Stimulated activated effector memory CD8-positive, alpha-beta T cell treated with anti-CD3 and anti-CD28 coated beads, Interleukin-12 subunit alpha, Interleukin-12 subunit beta, amount 100 ng/mL, for 72 hours (primary cell): Measurements from ENCODE around the gene FBXO17.
"Not testable (repeated sequence)": the region's sequence is repeated elsewhere in the genome, so short reads cannot be mapped to it uniquely, and the experiment has no call there.

Source experiments
- ATAC-seq: fragments of 150-1000 bp; cut with Tn5 transposase; 2 replicates; pipeline ENCODE4 v1.10.0; 2021
- DNase-seq, 2 donors: peaks; one replicate each; pipeline ENCODE4 v3.0.0; 2021 to 2022; ENCODE audit warnings: low spot score in 2 of 2
- H3K27ac Mint-ChIP-seq: one replicate; pipeline ENCODE4 v1.8.0; 2022; ENCODE audit warnings: mild to moderate bottlenecking, mixed read lengths
- H3K36me3 Mint-ChIP-seq: one replicate; pipeline ENCODE4 v1.8.0; 2022; ENCODE audit warnings: mild to moderate bottlenecking, mixed read lengths
- H3K4me1 Mint-ChIP-seq: one replicate; pipeline ENCODE4 v1.8.0; 2022; ENCODE audit warnings: mixed read lengths
- H3K4me3 Mint-ChIP-seq: one replicate; pipeline ENCODE4 v1.8.0; 2022; ENCODE audit warnings: mild to moderate bottlenecking, mixed read lengths
- H3K9me3 Mint-ChIP-seq: one replicate; pipeline ENCODE4 v1.8.0; 2022; ENCODE audit warnings: mixed read lengths

The FBXO17 gene

DNA sequence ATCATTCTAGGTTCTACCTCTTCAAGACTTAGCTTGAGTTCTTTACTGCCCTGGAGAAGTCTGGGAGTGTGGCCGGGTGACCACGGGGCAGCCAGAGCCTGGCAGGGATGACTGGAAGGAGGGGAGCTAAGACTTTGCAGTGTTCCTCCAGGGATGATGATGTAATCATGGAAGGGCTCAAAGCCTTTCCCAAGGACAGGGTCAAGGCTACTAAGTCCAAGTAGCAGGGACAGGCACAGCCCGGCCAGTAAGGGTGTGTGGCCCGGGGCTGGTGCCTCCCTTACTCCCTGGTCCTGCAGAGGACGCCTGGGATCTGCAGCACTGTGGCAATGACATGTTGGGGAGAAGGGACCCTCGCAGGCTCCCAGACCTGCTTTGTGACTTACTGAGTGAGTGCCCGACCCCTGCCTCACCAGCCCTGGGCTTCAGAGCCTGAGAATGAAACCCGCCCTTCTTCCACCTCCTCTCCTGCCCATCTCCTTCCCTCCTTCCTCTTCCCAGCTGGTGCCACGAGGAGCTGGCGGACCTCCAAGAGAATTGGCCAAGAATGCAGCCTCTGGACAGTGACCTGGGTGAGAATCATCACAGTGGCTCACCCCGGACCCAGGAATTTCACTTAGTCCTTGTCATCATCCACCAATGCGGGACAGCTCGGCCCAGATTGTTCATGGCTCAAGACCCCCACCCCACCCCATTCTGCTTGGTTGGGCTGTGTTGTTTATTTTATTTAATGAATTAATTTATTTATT is 15.6 kb upstream of the FBXO17 start:
- Mint-ChIP-seq H3K4me1 (no peaks in the 10 kb centered on the region), H3K9me3 (peaks cover 3% of the 10 kb centered on the region), H3K27ac (no peak overlapping the region), H3K36me3 (no peaks in the 10 kb centered on the region), H3K4me3 (no peak overlapping the region)
- DNase-seq = no peak
- ATAC-seq = no peak

GRCh38 chr19:38989614-38990013 is 14.1 kb upstream of the FBXO17 start:
- not testable (repeated sequence) for H3K4me3 Mint-ChIP-seq, H3K9me3 Mint-ChIP-seq, H3K36me3 Mint-ChIP-seq, DNase-seq, H3K4me1 Mint-ChIP-seq, ATAC-seq, H3K27ac Mint-ChIP-seq

- no peaks in the 10 kb centered on the region for H3K36me3 Mint-ChIP-seq
- peaks cover 3% of the 10 kb centered on the region for H3K9me3 Mint-ChIP-seq
- DNase-seq = no peak
Observed at GRCh38 chr19:38989066-38989605, 13.6 kb upstream of the FBXO17 start.

DNA sequence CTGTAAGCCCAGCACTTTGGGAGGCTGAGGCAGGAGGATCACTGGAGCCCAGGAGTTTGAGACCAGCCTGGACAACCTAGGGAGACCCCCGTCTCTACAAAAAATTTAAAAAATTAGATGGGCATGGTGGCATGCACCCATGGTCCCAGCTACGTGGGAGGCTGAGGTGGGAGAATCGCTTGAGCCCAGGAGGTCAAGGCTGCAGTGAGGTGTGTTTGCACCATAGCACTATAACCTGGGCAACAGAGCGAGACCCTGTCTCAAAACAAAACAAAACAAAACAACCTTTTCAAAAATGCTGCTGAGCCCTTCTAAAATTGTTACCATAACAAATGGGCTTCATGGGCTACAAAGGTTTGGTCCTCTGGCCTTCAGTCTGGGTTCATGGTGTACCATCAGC is 13.1 kb upstream of the FBXO17 start:
- not testable (repeated sequence) for H3K36me3 Mint-ChIP-seq, ATAC-seq, H3K27ac Mint-ChIP-seq, H3K9me3 Mint-ChIP-seq, DNase-seq, H3K4me1 Mint-ChIP-seq, H3K4me3 Mint-ChIP-seq

More at GRCh38 chr19:38989066-38989605, 13.6 kb upstream of the FBXO17 start:
- no peak overlapping the region for H3K4me3 Mint-ChIP-seq
- H3K4me1 Mint-ChIP-seq = no peaks in the 10 kb centered on the region
- no peak overlapping the region for H3K27ac Mint-ChIP-seq
- no peak for ATAC-seq

DNA sequence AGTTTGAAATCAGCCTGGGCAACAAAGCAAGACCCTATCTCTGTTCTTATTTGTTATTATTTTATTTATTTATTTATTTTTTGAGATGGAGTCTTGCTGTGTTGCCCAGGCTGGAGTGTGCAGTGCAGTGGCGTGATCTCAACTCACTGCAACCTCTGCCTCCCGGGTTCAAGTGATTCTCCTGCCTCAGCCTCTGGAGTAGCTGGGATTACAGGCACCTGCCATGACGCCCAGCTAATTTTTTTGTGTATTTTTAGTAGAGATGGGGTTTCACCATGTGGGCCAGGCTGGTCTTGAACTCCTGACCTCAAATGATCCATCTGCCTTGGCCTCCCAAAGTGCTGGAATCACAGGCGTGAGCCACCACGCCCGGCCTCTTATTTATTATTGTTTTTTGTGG is 12.2 kb upstream of the FBXO17 start:
- not testable (repeated sequence) for H3K36me3 Mint-ChIP-seq, H3K4me1 Mint-ChIP-seq, H3K4me3 Mint-ChIP-seq, DNase-seq, H3K27ac Mint-ChIP-seq, H3K9me3 Mint-ChIP-seq, ATAC-seq

DNA sequence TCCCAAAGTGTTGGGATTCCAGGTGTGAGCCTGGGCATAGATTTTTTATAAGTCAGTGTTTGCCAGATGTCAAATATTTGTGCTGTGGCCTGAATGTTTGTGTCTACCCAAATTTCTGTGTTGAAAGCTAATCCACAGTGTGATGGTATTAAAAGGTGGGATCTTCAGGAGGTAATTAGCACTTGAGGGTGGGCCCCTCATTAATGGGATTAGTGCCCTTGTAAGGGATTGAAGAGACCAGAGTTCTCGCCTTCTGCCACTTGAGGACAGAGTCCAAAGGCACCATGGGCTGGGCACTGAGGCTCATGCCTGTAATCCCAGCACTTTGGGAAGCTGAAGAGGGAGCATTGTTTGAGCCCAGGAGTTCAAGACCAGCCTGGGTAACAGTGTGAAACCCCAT is 9.7 kb upstream of the FBXO17 start:
- Mint-ChIP-seq H3K9me3 (peaks cover 7% of the 10 kb centered on the region), H3K27ac (no peak overlapping the region), H3K4me3 (no peak overlapping the region), H3K36me3 (no peaks in the 10 kb centered on the region), H3K4me1 (no peaks in the 10 kb centered on the region)
- DNase-seq (no peak), ATAC-seq (no peak)

GRCh38 chr19:38980583-38981374 is 5.2 kb upstream of the FBXO17 start:
- ATAC-seq = no peak
- Mint-ChIP-seq H3K27ac (no peak overlapping the region), H3K4me1 (peaks cover 25% of the 10 kb centered on the region), H3K36me3 (peaks cover 6% of the 10 kb centered on the region), H3K9me3 (peaks cover 4% of the 10 kb centered on the region), H3K4me3 (no peak overlapping the region)
- DNase-seq = no peak

GRCh38 chr19:38979812-38980211 is 4.3 kb upstream of the FBXO17 start:
- peaks cover 9% of the 10 kb centered on the region for H3K36me3 Mint-ChIP-seq
- peaks cover 4% of the 10 kb centered on the region for H3K9me3 Mint-ChIP-seq
- no peak overlapping the region for H3K4me3 Mint-ChIP-seq
- H3K4me1 Mint-ChIP-seq = peaks cover 31% of the 10 kb centered on the region
- ATAC-seq = no peak
- DNase-seq = no peak
- no peak overlapping the region for H3K27ac Mint-ChIP-seq

- peaks cover 34% of the 10 kb centered on the region for H3K4me1 Mint-ChIP-seq
- H3K9me3 Mint-ChIP-seq = peaks cover 4% of the 10 kb centered on the region
- peaks cover 9% of the 10 kb centered on the region for H3K36me3 Mint-ChIP-seq
- no peak for ATAC-seq
- no peak overlapping the region for H3K27ac Mint-ChIP-seq
- no peak overlapping the region for H3K4me3 Mint-ChIP-seq
- DNase-seq = no peak
Observed at GRCh38 chr19:38978326-38978689, 2.8 kb upstream of the FBXO17 start.

DNA sequence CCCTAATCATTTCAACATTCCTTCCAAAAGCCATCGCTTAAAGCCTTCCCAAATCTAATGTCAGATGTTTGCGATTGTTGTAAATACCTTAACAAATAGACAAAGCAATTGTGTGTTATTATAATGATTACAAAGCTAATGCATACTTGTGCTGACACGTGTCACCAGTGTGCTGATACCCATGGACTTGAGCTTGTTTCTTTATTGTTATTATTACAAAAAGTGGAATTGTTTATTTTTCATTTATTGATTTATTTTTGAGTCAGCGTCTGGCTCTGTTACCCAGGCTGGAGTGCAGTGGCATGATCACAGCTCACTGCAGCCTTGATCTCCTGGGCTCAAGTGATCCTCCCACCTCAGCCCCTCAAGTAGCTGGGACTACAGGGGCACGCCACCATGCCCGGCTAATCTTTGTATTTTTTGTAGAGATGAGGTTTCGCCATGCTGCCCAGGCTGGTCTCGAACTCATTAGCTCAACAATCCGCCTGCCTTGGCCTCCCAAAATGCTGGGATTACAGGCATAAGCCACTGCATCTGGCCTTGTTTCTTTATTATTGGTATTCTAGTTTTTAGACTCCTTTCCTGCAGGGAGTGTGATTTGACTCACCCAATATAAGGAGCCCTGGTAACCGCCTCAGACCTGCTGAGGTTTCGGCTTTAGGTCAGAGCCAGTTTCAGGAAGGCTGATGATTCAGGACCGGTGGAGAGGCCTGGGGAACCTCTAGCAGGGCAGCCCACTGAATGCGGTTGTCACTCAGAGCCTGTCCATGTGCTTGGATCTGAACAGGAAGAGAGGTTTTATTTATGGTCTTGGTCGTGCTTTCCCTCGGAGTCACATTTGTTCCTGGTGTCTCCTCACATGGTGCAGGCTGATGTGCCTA is 2.1 kb upstream of the FBXO17 start:
- Mint-ChIP-seq H3K4me1 (peaks cover 34% of the 10 kb centered on the region), H3K4me3 (no peak overlapping the region), H3K9me3 (peaks cover 4% of the 10 kb centered on the region), H3K36me3 (peaks cover 9% of the 10 kb centered on the region), H3K27ac (no peak overlapping the region)
- peak; percentile 36 to 84 for DNase-seq
- peak; percentile 99 for ATAC-seq

DNA sequence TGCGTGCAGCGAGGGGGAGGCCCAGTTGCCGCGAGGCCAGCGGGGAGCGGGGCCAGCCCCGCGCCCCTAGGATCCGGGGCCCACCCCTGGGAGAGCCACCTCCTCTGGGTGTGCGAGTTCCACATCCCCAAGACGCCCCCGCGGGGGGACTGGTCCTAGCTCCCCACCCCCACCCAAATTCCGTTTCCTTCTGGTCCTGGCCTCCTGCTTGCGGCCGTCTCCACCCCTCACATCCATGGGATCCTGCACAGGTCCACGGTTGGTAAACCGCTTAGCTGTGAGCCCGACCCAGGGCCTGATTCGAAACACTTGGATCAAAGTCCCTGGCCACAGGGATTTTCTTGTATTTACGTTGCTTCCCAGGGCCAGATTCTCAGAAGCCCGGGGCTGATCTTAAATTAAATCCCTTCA is 324 bp upstream of the FBXO17 start:
- Mint-ChIP-seq H3K36me3 (peaks cover 9% of the 10 kb centered on the region), H3K4me3 (peak overlapping the region; percentile 67), H3K4me1 (peaks cover 34% of the 10 kb centered on the region), H3K9me3 (peaks cover 4% of the 10 kb centered on the region), H3K27ac (peak overlapping the region; percentile 40)
- DNase-seq (no peak), ATAC-seq (no peak)

DNA sequence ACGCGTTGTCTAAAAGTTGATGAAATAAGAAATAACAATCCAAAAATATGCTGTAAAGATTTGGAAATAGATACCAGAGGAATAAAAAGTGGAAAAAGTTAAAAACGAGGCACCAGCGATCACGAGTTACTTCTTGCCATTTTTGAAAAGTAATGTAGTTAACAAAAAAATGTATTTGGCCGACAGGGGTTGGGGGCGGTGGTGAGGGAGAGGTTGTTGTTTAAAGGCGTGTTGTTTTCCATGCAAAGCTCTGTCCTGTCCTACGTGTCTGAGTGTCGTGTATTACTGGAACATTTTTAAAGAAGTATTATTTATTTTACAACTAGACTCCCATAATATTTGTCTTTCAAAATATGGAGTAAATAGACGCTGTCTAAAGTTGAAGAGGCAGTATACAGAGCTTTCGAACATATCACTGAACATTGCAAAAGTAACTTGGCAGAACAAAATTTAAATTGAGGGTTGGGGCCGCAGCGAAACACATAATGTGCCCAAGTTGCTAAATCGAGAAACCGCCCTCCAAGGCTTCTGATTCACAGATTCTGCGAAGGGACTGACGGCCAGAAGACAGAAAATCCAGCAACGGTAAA is 823 bp downstream of the FBXO17 start:
- Mint-ChIP-seq H3K4me1 (peaks cover 34% of the 10 kb centered on the region), H3K9me3 (no peaks in the 10 kb centered on the region), H3K4me3 (peak overlapping the region; percentile 68), H3K27ac (peak overlapping the region; percentile 70), H3K36me3 (peaks cover 9% of the 10 kb centered on the region)
- ATAC-seq (no peak), DNase-seq (no peak)

DNA sequence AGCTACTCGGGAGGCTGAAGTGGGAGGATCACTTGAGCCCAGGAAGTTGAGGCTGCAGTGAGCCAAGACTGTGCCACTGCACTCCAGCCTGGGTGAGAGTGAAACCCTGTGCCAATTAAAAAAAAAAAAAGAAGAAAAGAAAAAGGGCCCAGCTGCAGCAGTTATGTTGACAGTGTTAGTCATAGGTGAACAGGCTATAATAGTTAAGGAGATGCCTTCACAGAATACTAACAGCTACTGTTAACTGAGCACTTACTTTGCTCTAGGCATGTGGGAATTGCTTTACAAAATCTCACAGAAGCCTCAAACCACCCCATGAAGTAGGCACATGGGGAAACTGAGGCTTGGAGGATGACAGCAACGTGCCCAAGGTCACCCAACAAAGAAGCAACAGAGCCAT is 3.9 kb downstream of the FBXO17 start:
- DNase-seq (no peak), ATAC-seq (no peak)
- Mint-ChIP-seq H3K27ac (no peak overlapping the region), H3K36me3 (peaks cover 4% of the 10 kb centered on the region), H3K4me3 (no peak overlapping the region), H3K4me1 (peaks cover 18% of the 10 kb centered on the region), H3K9me3 (no peaks in the 10 kb centered on the region)

DNA sequence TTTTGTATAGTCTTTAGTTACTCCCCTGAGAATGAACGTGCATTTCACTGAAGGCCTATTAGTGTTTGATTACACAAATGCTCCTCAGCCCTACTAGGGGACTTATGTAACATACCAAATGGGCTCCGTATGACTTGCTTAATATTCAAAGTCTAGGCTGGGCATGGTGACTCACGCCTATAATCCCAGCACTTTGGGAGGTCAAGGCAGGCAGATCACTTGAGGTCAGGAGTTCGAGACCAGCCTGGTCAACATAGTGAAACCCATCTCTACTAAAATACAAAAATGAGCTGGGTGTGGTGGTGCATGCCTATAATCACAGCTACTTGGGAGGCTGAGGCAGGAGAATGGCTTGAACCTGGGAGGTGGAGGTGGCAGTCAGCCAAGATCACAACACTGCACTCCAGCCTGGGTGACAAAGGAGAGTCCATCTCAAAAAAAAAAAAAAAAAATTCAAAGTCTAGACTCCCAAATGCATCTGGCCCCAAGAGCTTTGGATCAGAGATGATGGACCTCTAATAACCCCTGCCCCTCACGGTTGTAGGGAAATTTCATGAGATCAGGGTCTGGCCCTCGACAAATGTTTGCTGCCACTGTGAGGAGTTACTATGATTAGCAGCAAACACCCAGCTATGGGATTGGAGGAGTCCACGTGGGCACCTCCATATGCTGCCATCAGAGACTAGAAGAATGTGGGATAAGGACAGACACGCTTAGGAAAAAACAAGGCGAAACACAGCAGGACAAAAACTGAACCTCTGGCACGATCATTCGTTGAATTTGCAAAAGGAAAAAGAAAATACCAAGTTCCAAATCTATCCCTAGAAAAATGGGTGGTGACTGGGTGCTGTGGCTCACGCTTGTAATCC is 4.6 kb downstream of the FBXO17 start:
- Mint-ChIP-seq H3K36me3 (peaks cover 4% of the 10 kb centered on the region), H3K9me3 (no peaks in the 10 kb centered on the region), H3K4me1 (peaks cover 10% of the 10 kb centered on the region), H3K27ac (no peak overlapping the region), H3K4me3 (no peak overlapping the region)
- DNase-seq (no peak), ATAC-seq (no peak)
